K562 (cell line): ENCODE measurements around the gene PSMB10. TPM values are rescaled to one million over a fixed set of nuclear protein-coding genes. Genes with fewer than 3 reads are reported as not detected.

Experiments used
- BRF1 ChIP-seq: IDR thresholded peaks from 3 replicates; pipeline ENCODE4 v1.6.1; 2011; ENCODE audit warnings: borderline replicate concordance, mild to moderate bottlenecking; ENCODE audit not compliant: insufficient read length; ENCODE audit errors: extremely low read depth
- CEBPZ ChIP-seq: fragments of 150-350 bp; IDR thresholded peaks from 2 replicates; pipeline ENCODE4 v1.6.1; 2014; ENCODE audit warnings: low read depth, mild to moderate bottlenecking, low read length, borderline replicate concordance
- CHD1 ChIP-seq: fragments of 200-600 bp; sonication (generic); IDR thresholded peaks from one replicate; pipeline ENCODE4 v1.6.1; 2012; ENCODE audit warnings: mild to moderate bottlenecking, moderate library complexity, low read length, inconsistent platforms
- CHD2 ChIP-seq: IDR thresholded peaks from 2 replicates; pipeline ENCODE4 v1.6.1; 2011; ENCODE audit warnings: low read depth, low read length
- CUX1 ChIP-seq: fragments of 200-800 bp; sonication (Bioruptor generic); IDR thresholded peaks from 2 replicates; pipeline ENCODE4 v1.6.1; 2016; ENCODE audit warnings: missing genetic modification characterization, missing compliant biosample characterization
- EGR1 ChIP-seq: fragments of 450-650 bp; conservative IDR thresholded peaks from 2 replicates; pipeline ENCODE4 v1.6.1; 2017; ENCODE audit warnings: mild to moderate bottlenecking
- HDAC2 ChIP-seq: fragments of 450-650 bp; IDR thresholded peaks from 2 replicates; pipeline ENCODE4 v1.6.1; 2016; ENCODE audit warnings: mild to moderate bottlenecking
- LEF1 ChIP-seq: fragments of 450-650 bp; IDR thresholded peaks from 2 replicates; pipeline ENCODE4 v1.6.1; 2016; ENCODE audit warnings: mild to moderate bottlenecking
- NONO ChIP-seq, 2 experiments: fragments of 200-400 bp in 1 of 2; fragments of 450-650 bp in 1 of 2; formaldehyde crosslinking in 1 of 2; IDR thresholded peaks; 2 replicates each; pipeline ENCODE4 v1.6.1; 2017; ENCODE audit warnings: low read depth in 2 of 2, mild to moderate bottlenecking in 2 of 2, moderate library complexity in 2 of 2, low read length in 1 of 2
- SPI1 ChIP-seq: IDR thresholded peaks from 2 replicates; pipeline ENCODE4 v1.6.1; 2011; ENCODE audit warnings: low read depth, low read length, control low read depth, borderline replicate concordance
- TRIM28 ChIP-seq: fragments of 450-650 bp; IDR thresholded peaks from 2 replicates; pipeline ENCODE4 v1.6.1; 2017
- TSC22D4 ChIP-seq: fragments of 450-650 bp; IDR thresholded peaks from 2 replicates; pipeline ENCODE4 v1.6.1; 2016; ENCODE audit warnings: missing genetic modification characterization, missing biosample characterization, control low read depth
- ZBED1 ChIP-seq: IDR thresholded peaks from 2 replicates; pipeline ENCODE4 v1.6.1; 2014
- ZNF121 ChIP-seq: sonication (generic); formaldehyde crosslinking; conservative IDR thresholded peaks from 2 replicates; pipeline ENCODE4 v1.8.0; 2022; ENCODE audit warnings: missing genetic modification reagents
- ZNF644 ChIP-seq: fragments of 200-800 bp; sonication (Bioruptor generic); IDR thresholded peaks from 2 replicates; pipeline ENCODE4 v1.6.1; 2016; ENCODE audit warnings: low read depth, missing genetic modification characterization, missing compliant biosample characterization
- ZNF77 ChIP-seq: fragments of 250-450 bp; sonication (Bioruptor Pico); IDR thresholded peaks from 2 replicates; pipeline ENCODE4 v1.5.0; 2020
- polyA plus RNA-seq, 8 experiments: library from polyadenylated mRNA; depleted of rRNA in 4 of 8; stranded (reverse) in 5 of 8; unstranded in 3 of 8; fragments of >200 nt; fragmentation: Nextera tagmentation in 2 of 8; fragmentation: Illumina TruSeq in 1 of 8; extraction: Ambion mirVana in 2 of 8; extraction: Trizol in 1 of 8; gene quantifications; 2 replicates each; pipeline versions ENCODE4 v1.2.1 to v1.2.3, GENCODE V29; 2011 to 2014; ENCODE audit warnings: inconsistent platforms in 1 of 8, missing spikeins in 1 of 8
- total RNA-seq, 7 experiments: library from RNA; depleted of rRNA in 6 of 7; stranded (reverse); fragments of >200 nt in 6 of 7; fragmentation: Illumina TruSeq in 2 of 7; extraction: Trizol in 2 of 7; gene quantifications; 2 replicates each; pipeline versions ENCODE4 v1.2.1 to v1.2.3, GENCODE V29; 2011 to 2021; ENCODE audit warnings: low replicate concordance in 1 of 7
- TF ChIP-seq, protein P1 (sequence below): fragments of 450-650 bp; formaldehyde crosslinking; IDR thresholded peaks from 2 replicates; pipeline ENCODE4 v1.4.0; 2022; ENCODE audit warnings: missing genetic modification characterization
- TF ChIP-seq, protein P2 (sequence below): fragments of 450-650 bp; IDR thresholded peaks from 2 replicates; pipeline ENCODE4 v1.6.1; 2016

Gene PSMB10
- total and polyA plus RNA-seq, 9 of the 15 experiments (the other 6 are each of a cell fraction or from before 2014, with no cell fraction given): 11.7 to 105 (median 51.0) TPM

- no peak for TF ChIP-seq CUX1 (CRISPR knock-in tag)
- peak; percentile 71; the same call in 1 of the 2 replicates for TF ChIP-seq HDAC2
- peak; percentile 71; the same call in 1 of the 2 replicates for TF ChIP-seq ZBED1
- no peak for TF ChIP-seq CHD1
- no peak for TF ChIP-seq ZNF77 (CRISPR knock-in tag)
- TF ChIP-seq BRF1: no peak
- TF ChIP-seq ZNF644 (tag): no peak
- no peak; the same call in 1 of the 2 replicates for TF ChIP-seq CHD2
- TF ChIP-seq TRIM28: no peak
- no peak for TF ChIP-seq CEBPZ
- TF ChIP-seq, protein P1, sequence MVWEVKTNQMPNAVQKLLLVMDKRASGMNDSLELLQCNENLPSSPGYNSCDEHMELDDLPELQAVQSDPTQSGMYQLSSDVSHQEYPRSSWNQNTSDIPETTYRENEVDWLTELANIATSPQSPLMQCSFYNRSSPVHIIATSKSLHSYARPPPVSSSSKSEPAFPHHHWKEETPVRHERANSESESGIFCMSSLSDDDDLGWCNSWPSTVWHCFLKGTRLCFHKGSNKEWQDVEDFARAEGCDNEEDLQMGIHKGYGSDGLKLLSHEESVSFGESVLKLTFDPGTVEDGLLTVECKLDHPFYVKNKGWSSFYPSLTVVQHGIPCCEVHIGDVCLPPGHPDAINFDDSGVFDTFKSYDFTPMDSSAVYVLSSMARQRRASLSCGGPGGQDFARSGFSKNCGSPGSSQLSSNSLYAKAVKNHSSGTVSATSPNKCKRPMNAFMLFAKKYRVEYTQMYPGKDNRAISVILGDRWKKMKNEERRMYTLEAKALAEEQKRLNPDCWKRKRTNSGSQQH (CRISPR knock-in tag): peak; percentile 52; the same call in 1 of the 2 replicates
- no peak for TF ChIP-seq LEF1
- peak; percentile 82 for TF ChIP-seq EGR1
- TF ChIP-seq, protein P2, sequence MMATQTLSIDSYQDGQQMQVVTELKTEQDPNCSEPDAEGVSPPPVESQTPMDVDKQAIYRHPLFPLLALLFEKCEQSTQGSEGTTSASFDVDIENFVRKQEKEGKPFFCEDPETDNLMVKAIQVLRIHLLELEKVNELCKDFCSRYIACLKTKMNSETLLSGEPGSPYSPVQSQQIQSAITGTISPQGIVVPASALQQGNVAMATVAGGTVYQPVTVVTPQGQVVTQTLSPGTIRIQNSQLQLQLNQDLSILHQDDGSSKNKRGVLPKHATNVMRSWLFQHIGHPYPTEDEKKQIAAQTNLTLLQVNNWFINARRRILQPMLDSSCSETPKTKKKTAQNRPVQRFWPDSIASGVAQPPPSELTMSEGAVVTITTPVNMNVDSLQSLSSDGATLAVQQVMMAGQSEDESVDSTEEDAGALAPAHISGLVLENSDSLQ: peak; percentile 98
- TF ChIP-seq TSC22D4 (tag): no peak
- 0 out of 4 replicates have a peak, but pooled peaks of 1 of the 2 experiments have one; percentile 38 for TF ChIP-seq NONO (IDR thresholded peaks at IDR 0.05; ENCODE audit: low read depth in 2 of 2, low read length in 1 of 2)
- TF ChIP-seq SPI1: no peak
- no peak for TF ChIP-seq ZNF121 (CRISPR knock-in tag)
Observed at GRCh38 chr16:67935402-67936123, 1.1 kb downstream of the PSMB10 start (continued).
